H1 (cell line): ENCODE results near the gene CNIH3. TPM values are rescaled to one million over a fixed set of nuclear protein-coding genes. Genes with fewer than 3 reads are reported as not detected.

Experiments
- CTCF ChIA-PET: fragments of 300-600 bp; sonication (Branson Sonifier 250); formaldehyde crosslinking; loops from one replicate; lab custom pipeline; 2021; ENCODE audit not compliant: partially characterized antibody; lab: Charles Lee
- POLR2A ChIA-PET: fragments of 300-600 bp; sonication (Branson Sonifier 250); formaldehyde crosslinking; loops from one replicate; lab custom pipeline; 2021; ENCODE audit warnings: inconsistent platforms; ENCODE audit not compliant: partially characterized antibody; lab: Charles Lee
- DNase-seq, 2 experiments: peaks; one replicate each; pipeline versions ENCODE4 v3.0.0 to v3.0.0-alpha.2; 2010 to 2022; ENCODE audit warnings: low spot score in 2 of 2, low read depth in 1 of 2, mixed read lengths in 1 of 2
- FAIRE-seq: peaks from 2 replicates; lab custom pipeline; 2011; peaks lifted over from hg19 to GRCh38; lab: Jason Lieb, UNC
- H2AFZ ChIP-seq: 2 replicates; pipeline ENCODE4 v1.8.1; 2012; ENCODE audit warnings: low read length, inconsistent platforms
- H2AK5ac ChIP-seq: 2 replicates; pipeline ENCODE4 v1.6.1; 2013; ENCODE audit warnings: low read depth, low read length
- H2BK120ac ChIP-seq: replicated peaks from 2 replicates; pipeline ENCODE3; 2013; ENCODE audit warnings: low read depth, low read length, inconsistent platforms
- H2BK12ac ChIP-seq: 2 replicates; pipeline ENCODE4 v1.6.1; 2013; ENCODE audit warnings: low read depth, low read length
- H2BK15ac ChIP-seq: 2 replicates; pipeline ENCODE4 v1.6.1; 2013; ENCODE audit warnings: low read length
- H2BK20ac ChIP-seq: 2 replicates; pipeline ENCODE4 v1.6.1; 2013; ENCODE audit warnings: low read length
- H2BK5ac ChIP-seq: 2 replicates; pipeline ENCODE4 v1.6.1; 2013; ENCODE audit warnings: low read depth, low read length
- H3K14ac ChIP-seq: 2 replicates; pipeline ENCODE4 v1.6.1; 2013; ENCODE audit warnings: inconsistent platforms; ENCODE audit not compliant: insufficient read length
- H3K18ac ChIP-seq: 2 replicates; pipeline ENCODE4 v1.6.1; 2013; ENCODE audit warnings: low read length; ENCODE audit errors: extremely low read depth
- H3K23ac ChIP-seq: 2 replicates; pipeline ENCODE4 v1.6.1; 2013; ENCODE audit warnings: inconsistent platforms; ENCODE audit not compliant: insufficient read length
- H3K23me2 ChIP-seq: 2 replicates; pipeline ENCODE4 v1.6.1; 2013; ENCODE audit warnings: low read depth, low read length
- H3K27ac ChIP-seq: 2 replicates; pipeline ENCODE4 v1.6.1; 2011; ENCODE audit warnings: low read depth, low read length, inconsistent platforms
- H3K27me3 ChIP-seq, 4 experiments: replicated peaks in 1 of 4; 1 replicate in 1 of 4; 2 replicates in 3 of 4; pipeline versions ENCODE4 v1.6.1 to v1.8.1; 2011 to 2013; ENCODE audit warnings: low read length in 3 of 4, mild to moderate bottlenecking in 3 of 4, inconsistent platforms in 2 of 4, mixed read lengths in 2 of 4, moderate library complexity in 1 of 4; ENCODE audit not compliant: control insufficient read depth in 3 of 4, insufficient read depth in 3 of 4; ENCODE audit errors: extremely low read depth in 1 of 4
- H3K36me3 ChIP-seq, 4 experiments: 2 replicates each; pipeline versions ENCODE4 v1.6.1 to v1.8.1; 2011 to 2013; ENCODE audit warnings: mild to moderate bottlenecking in 4 of 4, low read length in 3 of 4, moderate library complexity in 2 of 4, control low read depth in 1 of 4, inconsistent platforms in 1 of 4; ENCODE audit not compliant: insufficient read depth in 4 of 4, control insufficient read depth in 2 of 4
- H3K4ac ChIP-seq: replicated peaks from 2 replicates; pipeline ENCODE3; 2013; ENCODE audit warnings: low read length, low read depth, mixed read lengths, inconsistent platforms; ENCODE audit not compliant: insufficient read length
- H3K4me1 ChIP-seq, 4 experiments: replicated peaks in 1 of 4; 1 replicate in 1 of 4; 2 replicates in 3 of 4; pipeline versions ENCODE4 v1.6.1 to v1.8.1; 2011 to 2013; ENCODE audit warnings: low read length in 3 of 4, inconsistent platforms in 2 of 4, mixed read lengths in 1 of 4; ENCODE audit not compliant: insufficient read depth in 4 of 4, control insufficient read depth in 3 of 4
- H3K4me2 ChIP-seq, 2 experiments: 2 replicates each; pipeline versions ENCODE4 v1.6.1 to v1.8.1; 2011 to 2013; ENCODE audit warnings: low read depth in 2 of 2, low read length in 2 of 2, control low read depth in 1 of 2, inconsistent platforms in 1 of 2, mild to moderate bottlenecking in 1 of 2; ENCODE audit not compliant: insufficient read depth in 1 of 2
- H3K4me3 ChIP-seq, 4 experiments: fragments of 200-600, 300-600 bp in 1 of 4; sonication (generic), shearing (Covaris generic), sonication (Bioruptor Twin) in 1 of 4; 2 replicates each; pipeline versions ENCODE4 v1.5.1 to v1.8.1; 2011 to 2016; ENCODE audit warnings: low read length in 4 of 4, low read depth in 3 of 4, control low read depth in 2 of 4, inconsistent platforms in 2 of 4, mild to moderate bottlenecking in 2 of 4, mixed read lengths in 1 of 4, moderate library complexity in 1 of 4; ENCODE audit not compliant: insufficient read depth in 2 of 4; ENCODE audit errors: extremely low read depth in 1 of 4
- H3K56ac ChIP-seq: replicated peaks from 2 replicates; pipeline ENCODE3; 2013; ENCODE audit warnings: low read depth, mild to moderate bottlenecking, mixed read lengths, low read length, inconsistent platforms; ENCODE audit not compliant: insufficient read length
- H3K79me1 ChIP-seq: 2 replicates; pipeline ENCODE4 v1.6.1; 2013; ENCODE audit warnings: low read depth, low read length, control low read depth
- H3K79me2 ChIP-seq, 2 experiments: 2 replicates each; pipeline versions ENCODE4 v1.6.1 to v1.8.1; 2012 to 2013; ENCODE audit warnings: low read length in 2 of 2, mild to moderate bottlenecking in 2 of 2, inconsistent platforms in 1 of 2; ENCODE audit not compliant: insufficient read depth in 2 of 2, control insufficient read depth in 1 of 2
- H3K9ac ChIP-seq, 4 experiments: replicated peaks in 1 of 4; 1 replicate in 1 of 4; 2 replicates in 3 of 4; pipeline versions ENCODE4 v1.6.1 to v1.8.1; 2011 to 2013; ENCODE audit warnings: low read depth in 3 of 4, low read length in 3 of 4, control low read depth in 2 of 4, mild to moderate bottlenecking in 2 of 4, moderate library complexity in 2 of 4, inconsistent platforms in 1 of 4; ENCODE audit errors: extremely low read depth in 1 of 4
- H3K9me3 ChIP-seq, 2 experiments: 2 replicates each; pipeline versions ENCODE4 v1.6.1 to v1.8.1; 2012 to 2013; ENCODE audit warnings: mild to moderate bottlenecking in 2 of 2, moderate library complexity in 2 of 2, control low read depth in 1 of 2, inconsistent platforms in 1 of 2, low read depth in 1 of 2, low read length in 1 of 2, mixed read lengths in 1 of 2; ENCODE audit not compliant: insufficient read depth in 2 of 2
- H4K20me1 ChIP-seq, 2 experiments: replicated peaks in 1 of 2; 2 replicates each; pipeline versions ENCODE3 to v1.8.1; 2011 to 2013; ENCODE audit warnings: inconsistent platforms in 2 of 2, low read length in 2 of 2, mild to moderate bottlenecking in 1 of 2; ENCODE audit not compliant: insufficient read depth in 2 of 2, control insufficient read depth in 1 of 2
- H4K5ac ChIP-seq: 2 replicates; pipeline ENCODE4 v1.6.1; 2013; ENCODE audit warnings: low read length, low read depth, mixed read lengths, inconsistent platforms; ENCODE audit not compliant: insufficient read length
- H4K8ac ChIP-seq: 2 replicates; pipeline ENCODE4 v1.8.0; 2013; ENCODE audit warnings: mild to moderate bottlenecking, moderate library complexity, low read length, inconsistent platforms; ENCODE audit not compliant: insufficient read depth; ENCODE audit errors: extremely low read depth
- H4K91ac ChIP-seq: replicated peaks from 2 replicates; pipeline ENCODE3; 2013; ENCODE audit warnings: low read length, mixed read lengths, inconsistent platforms; ENCODE audit not compliant: insufficient read length
- CBX8 ChIP-seq: fragments of 300-800, 300-1000 bp; sonication (generic); IDR thresholded peaks from 2 replicates; pipeline ENCODE4 v1.7.1; 2016; ENCODE audit warnings: low read depth, low read length, borderline replicate concordance
- CREB1 ChIP-seq: IDR thresholded peaks from 2 replicates; pipeline ENCODE4 v1.6.1; 2012; ENCODE audit warnings: inconsistent platforms
- HDAC2 ChIP-seq, 2 experiments: fragments of 300-600 bp in 1 of 2; sonication (generic) in 1 of 2; IDR thresholded peaks; 2 replicates each; pipeline ENCODE4 v1.6.1; 2011 to 2012; ENCODE audit warnings: low read depth in 2 of 2, low read length in 2 of 2, mild to moderate bottlenecking in 2 of 2, moderate library complexity in 2 of 2, borderline replicate concordance in 1 of 2, inconsistent platforms in 1 of 2
- MAX ChIP-seq: IDR thresholded peaks from 2 replicates; pipeline ENCODE4 v1.6.1; 2012; ENCODE audit warnings: inconsistent platforms
- POLR2AphosphoS5 ChIP-seq: IDR thresholded peaks from 2 replicates; pipeline ENCODE4 v1.6.1; 2011; ENCODE audit warnings: low read depth, low read length
- RXRA ChIP-seq: IDR thresholded peaks from 2 replicates; pipeline ENCODE4 v1.6.1; 2011; ENCODE audit warnings: low read depth, mild to moderate bottlenecking, low read length, moderate library complexity; ENCODE audit not compliant: insufficient read depth
- SAP30 ChIP-seq: fragments of 300-600 bp; sonication (generic); IDR thresholded peaks from 2 replicates; pipeline ENCODE4 v1.7.1; 2012; ENCODE audit warnings: low read length, moderate library complexity, mild to moderate bottlenecking, inconsistent platforms; ENCODE audit not compliant: insufficient read depth, insufficient replicate concordance
- WGBS, 2 experiments: shearing (Covaris generic) in 1 of 2; methylation state at CpG; one replicate each; pipeline versions ENCODE4 v1.1.6 to v1.1.7; 2013 to 2015; ENCODE audit warnings: low lambda C conversion rate in 2 of 2, mixed read lengths in 2 of 2, inconsistent platforms in 1 of 2, low coverage in 1 of 2, missing lambda C conversion rate in 1 of 2; ENCODE audit not compliant: insufficient replicate concordance in 2 of 2, insufficient coverage in 1 of 2, insufficient read length in 1 of 2; ENCODE audit errors: extremely low coverage in 1 of 2, missing lambda C conversion rate in 1 of 2; 5-methylcytosine and 5-hydroxymethylcytosine counted together
- polyA plus RNA-seq, 7 experiments: library from polyadenylated mRNA; depleted of rRNA in 3 of 7; stranded (reverse) in 5 of 7; unstranded in 2 of 7; fragments of >200 nt in 5 of 7; fragments of 200-250 nt in 2 of 7; gene quantifications; 1 replicate in 5 of 7; 2 replicates in 1 of 7; 4 replicates in 1 of 7; pipeline versions ENCODE4 v1.2.1 to v1.2.3, GENCODE V29; 2011 to 2013; ENCODE audit warnings: missing spikeins in 2 of 7, mixed read lengths in 2 of 7
- total RNA-seq: library from RNA; stranded (reverse); fragmentation: NEBNext Ultra II Directional; extraction: Animal tissue kit (Norgen Biotek cat#: 25700); gene quantifications from 2 replicates; pipeline ENCODE4 v1.2.1, GENCODE V29; 2021

CNIH3 gene
- total and polyA plus RNA-seq, 2 of the 8 experiments (the other 6 are each of a cell fraction or from before 2014, with no cell fraction given): 3.7 to 5.6 TPM

GRCh38 chr1:224745394-224745793 is 129.3 kb downstream of the CNIH3 start:
- Histone ChIP-seq H3K36me3 (no peaks in the 10 kb centered on the region), H3K56ac (no peak overlapping the region), H2AFZ (no peak overlapping the region), H2BK12ac (no peak overlapping the region), H3K4me3 (no peak overlapping the region), H4K20me1 (no peaks in the 10 kb centered on the region), H3K27ac (no peak overlapping the region), H3K4ac (no peak overlapping the region), H3K23me2 (no peaks in the 10 kb centered on the region), H3K23ac (no peak overlapping the region), H2BK15ac (no peak overlapping the region), H2BK20ac (no peak overlapping the region), H3K18ac (no peak overlapping the region), H3K79me1 (no peaks in the 10 kb centered on the region), H4K5ac (no peak overlapping the region), H3K9me3 (no peaks in the 10 kb centered on the region), H3K27me3 (no peaks in the 10 kb centered on the region), H4K91ac (no peak overlapping the region), H3K4me1 (no peaks in the 10 kb centered on the region), H2BK5ac (no peak overlapping the region), H4K8ac (no peak overlapping the region), H3K4me2 (no peak overlapping the region), H2AK5ac (no peak overlapping the region), H2BK120ac (no peak overlapping the region), H3K9ac (no peak overlapping the region), H3K14ac (no peak overlapping the region), H3K79me2 (no peaks in the 10 kb centered on the region)
- CTCF ChIA-PET: interaction anchor here (0.9 to 5.6 kb wide), 5 partner anchors 8 to 177 kb away, joined by 3 to 37 read pairs (median 4); no protein-coding TSS in a partner anchor
- FAIRE-seq: no peak
- no peak for DNase-seq
- WGBS, 2 experiments: 87% methylated on average over 1 of the region's 1 CpG; no CpG with 5 or more reads in 1 of the 2 experiments
- TF ChIP-seq MAX (no peak), SAP30 (no peak), POLR2AphosphoS5 (no peak), RXRA (no peak), HDAC2 (IDR thresholded peaks at IDR 0.05; ENCODE audit: borderline replicate concordance in 1 of 2, low read depth in 2 of 2, low read length in 2 of 2) (no peak), CBX8 (no peak), CREB1 (no peak)
- POLR2A ChIA-PET: no interaction called here
